Stimulated activated naive CD8-positive, alpha-beta T cell treated with anti-CD3 and anti-CD28 coated beads, Interleukin-15, Interleukin-2, amounts not matched to agents 100 ng/mL and 50 ng/mL, for 24 hours (primary cell): ENCODE results near the gene EXOC4.
"Not testable (repeated sequence)": the region's sequence is repeated elsewhere in the genome, so short reads cannot be mapped to it uniquely, and the experiment has no call there.

ENCODE experiments used
- H3K27ac Mint-ChIP-seq: one replicate; pipeline ENCODE4 v1.8.0; 2021; ENCODE audit warnings: mild to moderate bottlenecking, mixed read lengths
- H3K27me3 Mint-ChIP-seq: one replicate; pipeline ENCODE4 v1.8.0; 2021; ENCODE audit warnings: mixed read lengths
- H3K36me3 Mint-ChIP-seq: one replicate; pipeline ENCODE4 v1.8.0; 2021; ENCODE audit warnings: low read depth, mixed read lengths
- H3K4me1 Mint-ChIP-seq: one replicate; pipeline ENCODE4 v1.8.0; 2021; ENCODE audit warnings: low read depth, mixed read lengths
- H3K4me3 Mint-ChIP-seq: one replicate; pipeline ENCODE4 v1.8.0; 2021; ENCODE audit warnings: mild to moderate bottlenecking, mixed read lengths
- H3K9me3 Mint-ChIP-seq: one replicate; pipeline ENCODE4 v1.8.0; 2021; ENCODE audit warnings: mixed read lengths

EXOC4 gene

DNA sequence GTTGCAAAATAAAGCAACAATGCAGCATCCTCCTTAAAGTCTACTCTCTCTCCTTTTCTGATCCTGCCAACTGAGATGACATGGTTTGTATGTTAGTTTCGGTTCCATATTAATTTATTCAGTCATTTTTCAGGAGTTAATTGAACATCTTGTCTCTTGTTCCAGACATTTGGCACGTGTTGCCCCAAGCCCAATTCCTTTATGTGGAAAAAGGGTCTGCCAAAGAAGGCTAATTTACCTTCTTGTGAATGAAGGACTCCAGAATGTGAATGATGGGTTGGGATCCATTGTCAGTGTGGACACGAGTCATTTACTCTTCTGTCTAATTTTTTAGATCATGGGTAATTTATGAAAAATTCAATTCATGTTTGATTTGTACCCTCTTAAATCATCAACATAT lies 523.4 kb downstream of the EXOC4 start:
- Mint-ChIP-seq H3K4me3 (no peak overlapping the region), H3K36me3 (peaks cover 30% of the 10 kb centered on the region), H3K27ac (no peak overlapping the region), H3K27me3 (no peaks in the 10 kb centered on the region), H3K9me3 (peaks cover 3% of the 10 kb centered on the region), H3K4me1 (no peaks in the 10 kb centered on the region)

DNA sequence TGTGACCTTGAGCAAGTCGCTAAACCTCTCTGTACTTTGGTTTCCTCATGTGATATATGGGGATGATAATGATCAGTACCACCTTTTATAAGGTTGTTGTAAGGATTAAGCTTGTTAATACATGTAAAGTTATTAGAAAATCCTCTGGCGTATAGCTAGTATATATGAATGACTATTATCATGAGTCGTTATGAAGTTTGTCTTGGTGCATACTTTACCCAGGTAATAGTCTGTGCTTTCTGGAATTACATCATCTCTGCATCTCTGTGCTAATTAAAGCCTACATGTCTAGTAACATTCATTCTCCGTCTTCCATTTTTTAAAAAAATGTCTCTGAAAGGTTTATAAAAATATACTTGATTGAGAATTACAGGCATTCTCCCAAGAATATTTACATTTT lies 524.8 kb downstream of the EXOC4 start:
- Mint-ChIP-seq H3K27ac (no peak overlapping the region), H3K36me3 (peaks cover 30% of the 10 kb centered on the region), H3K4me3 (no peak overlapping the region), H3K4me1 (no peaks in the 10 kb centered on the region), H3K9me3 (peaks cover 3% of the 10 kb centered on the region), H3K27me3 (no peaks in the 10 kb centered on the region)

- no peaks in the 10 kb centered on the region for H3K27me3 Mint-ChIP-seq
- peaks cover 30% of the 10 kb centered on the region for H3K36me3 Mint-ChIP-seq
- no peaks in the 10 kb centered on the region for H3K4me1 Mint-ChIP-seq
- H3K27ac Mint-ChIP-seq, result no peak overlapping the region
- no peak overlapping the region for H3K4me3 Mint-ChIP-seq
- peaks cover 3% of the 10 kb centered on the region for H3K9me3 Mint-ChIP-seq
Measured at GRCh38 chr7:133778472-133778871, 525.6 kb downstream of the EXOC4 start.

DNA sequence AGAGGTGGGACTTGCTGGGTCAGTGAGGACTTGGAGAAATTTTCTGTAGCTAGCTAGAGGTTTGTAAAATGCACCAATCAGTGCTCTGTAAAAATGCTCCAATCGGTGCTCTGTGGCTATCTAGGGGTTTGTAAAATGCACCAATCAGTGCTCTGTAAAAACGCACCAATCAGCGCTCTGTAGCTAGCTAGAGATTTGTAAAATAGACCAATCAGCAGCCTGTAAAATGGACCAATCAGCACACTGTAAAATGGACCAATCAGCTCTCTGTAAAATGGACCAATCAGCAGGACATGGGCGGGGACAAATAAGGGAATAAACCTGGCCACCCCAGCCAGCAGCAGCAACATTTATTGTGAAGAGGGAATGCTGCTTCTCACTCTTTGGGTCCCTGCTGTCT lies 526.7 kb downstream of the EXOC4 start:
- not testable (repeated sequence) for H3K4me1 Mint-ChIP-seq, H3K27ac Mint-ChIP-seq, H3K4me3 Mint-ChIP-seq, H3K27me3 Mint-ChIP-seq, H3K9me3 Mint-ChIP-seq
- peaks cover 30% of the 10 kb centered on the region for H3K36me3 Mint-ChIP-seq

GRCh38 chr7:133780912-133781311 lies 528.0 kb downstream of the EXOC4 start:
- Mint-ChIP-seq H3K36me3 (peaks cover 29% of the 10 kb centered on the region), H3K4me1 (no peaks in the 10 kb centered on the region), H3K27me3 (no peaks in the 10 kb centered on the region), H3K27ac (no peak overlapping the region), H3K4me3 (no peak overlapping the region), H3K9me3 (peaks cover 3% of the 10 kb centered on the region)

- Mint-ChIP-seq H3K4me3 (no peak overlapping the region), H3K9me3 (peaks cover 3% of the 10 kb centered on the region), H3K4me1 (no peaks in the 10 kb centered on the region), H3K36me3 (peaks cover 24% of the 10 kb centered on the region), H3K27ac (no peak overlapping the region), H3K27me3 (no peaks in the 10 kb centered on the region)
Measured at GRCh38 chr7:133781486-133782090, 528.7 kb downstream of the EXOC4 start.

GRCh38 chr7:133782470-133782869 lies 529.6 kb downstream of the EXOC4 start:
- Mint-ChIP-seq H3K27me3 (no peaks in the 10 kb centered on the region), H3K4me1 (no peaks in the 10 kb centered on the region), H3K27ac (no peak overlapping the region), H3K36me3 (peaks cover 24% of the 10 kb centered on the region), H3K9me3 (peaks cover 3% of the 10 kb centered on the region), H3K4me3 (no peak overlapping the region)

DNA sequence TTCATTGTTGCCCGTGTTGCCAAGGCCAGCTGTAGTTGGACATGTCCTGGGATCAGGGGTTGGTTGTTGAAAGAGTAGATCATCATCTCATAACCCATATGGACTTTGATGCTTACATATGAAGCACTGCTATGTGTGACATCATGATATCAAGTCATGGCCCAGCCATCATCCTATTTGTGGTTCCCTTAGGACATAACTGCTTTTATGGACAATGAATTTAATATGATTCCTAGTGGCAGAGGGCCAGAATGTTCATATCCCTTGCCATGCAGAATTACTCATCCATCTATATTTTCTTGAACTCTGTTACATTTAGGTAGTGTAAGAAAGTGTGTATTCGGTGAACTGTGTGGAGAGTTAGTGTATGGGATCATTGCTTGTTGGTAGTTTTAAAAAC lies 530.4 kb downstream of the EXOC4 start:
- Mint-ChIP-seq H3K36me3 (peaks cover 20% of the 10 kb centered on the region), H3K4me1 (no peaks in the 10 kb centered on the region), H3K9me3 (no peaks in the 10 kb centered on the region), H3K27me3 (no peaks in the 10 kb centered on the region), H3K27ac (no peak overlapping the region), H3K4me3 (no peak overlapping the region)

DNA sequence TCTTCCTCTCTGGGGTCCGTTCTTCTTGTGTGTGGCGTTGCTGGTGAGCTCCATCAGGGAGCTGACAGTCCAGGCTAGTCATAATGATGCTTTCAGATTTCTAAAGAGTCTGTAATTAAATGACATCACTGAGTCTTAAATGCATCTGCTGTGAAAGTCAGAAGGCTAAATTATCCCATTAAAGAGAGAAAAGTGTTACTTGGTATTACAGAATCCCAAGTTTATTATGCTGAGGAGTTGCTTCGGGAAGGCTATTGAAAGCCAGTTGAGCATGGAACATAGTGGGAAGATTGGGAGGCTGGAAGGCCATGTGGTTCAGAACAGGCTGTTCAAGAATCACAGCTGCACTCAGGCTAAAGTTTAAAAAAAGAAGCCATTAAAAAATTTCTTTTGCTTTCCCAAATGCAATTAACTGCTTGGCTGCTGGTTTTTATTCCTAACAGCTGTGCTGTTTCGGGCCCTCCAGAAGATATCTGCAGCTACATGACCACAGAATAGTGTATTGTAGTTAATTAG lies 531.7 kb downstream of the EXOC4 start:
- H3K27ac Mint-ChIP-seq, result no peak overlapping the region
- H3K27me3 Mint-ChIP-seq, result no peaks in the 10 kb centered on the region
- H3K36me3 Mint-ChIP-seq, result peaks cover 14% of the 10 kb centered on the region
- no peaks in the 10 kb centered on the region for H3K4me1 Mint-ChIP-seq
- no peak overlapping the region for H3K4me3 Mint-ChIP-seq
- H3K9me3 Mint-ChIP-seq, result no peaks in the 10 kb centered on the region

GRCh38 chr7:133786401-133786937 lies 533.6 kb downstream of the EXOC4 start:
- H3K27ac Mint-ChIP-seq, result no peak overlapping the region
- H3K36me3 Mint-ChIP-seq, result peaks cover 5% of the 10 kb centered on the region
- no peaks in the 10 kb centered on the region for H3K27me3 Mint-ChIP-seq
- no peaks in the 10 kb centered on the region for H3K9me3 Mint-ChIP-seq
- H3K4me1 Mint-ChIP-seq, result no peaks in the 10 kb centered on the region
- H3K4me3 Mint-ChIP-seq, result no peak overlapping the region

GRCh38 chr7:133789974-133790373 lies 537.1 kb downstream of the EXOC4 start:
- Mint-ChIP-seq H3K9me3 (no peaks in the 10 kb centered on the region), H3K4me3 (no peak overlapping the region), H3K4me1 (no peaks in the 10 kb centered on the region), H3K27me3 (no peaks in the 10 kb centered on the region), H3K36me3 (peaks cover 9% of the 10 kb centered on the region), H3K27ac (no peak overlapping the region)

DNA sequence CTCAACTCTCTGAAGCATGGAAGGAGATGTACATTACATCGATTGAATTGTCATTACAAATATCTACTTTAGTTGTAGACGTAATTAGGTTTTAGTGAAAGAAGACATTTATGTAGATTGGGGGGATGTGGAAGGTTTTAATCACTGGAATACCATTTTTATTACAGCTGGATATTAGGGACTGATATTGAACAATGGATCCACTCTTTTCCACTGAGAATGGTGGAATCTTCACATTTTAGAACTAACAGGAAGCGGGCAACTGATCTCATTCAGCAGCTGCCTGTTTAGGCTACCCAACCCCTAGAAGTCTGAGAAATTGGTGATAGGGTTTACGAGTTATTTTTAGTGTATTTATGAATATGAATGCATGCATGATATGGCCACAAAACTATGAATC lies 538.0 kb downstream of the EXOC4 start:
- no peak overlapping the region for H3K27ac Mint-ChIP-seq
- no peaks in the 10 kb centered on the region for H3K27me3 Mint-ChIP-seq
- H3K36me3 Mint-ChIP-seq, result peaks cover 9% of the 10 kb centered on the region
- H3K4me3 Mint-ChIP-seq, result no peak overlapping the region
- no peaks in the 10 kb centered on the region for H3K4me1 Mint-ChIP-seq
- H3K9me3 Mint-ChIP-seq, result no peaks in the 10 kb centered on the region

- no peaks in the 10 kb centered on the region for H3K27me3 Mint-ChIP-seq
- no peaks in the 10 kb centered on the region for H3K9me3 Mint-ChIP-seq
- H3K4me1 Mint-ChIP-seq, result no peaks in the 10 kb centered on the region
- H3K27ac Mint-ChIP-seq, result no peak overlapping the region
- peaks cover 5% of the 10 kb centered on the region for H3K36me3 Mint-ChIP-seq
- H3K4me3 Mint-ChIP-seq, result no peak overlapping the region
Measured at GRCh38 chr7:133794479-133794878, 541.6 kb downstream of the EXOC4 start.

- H3K9me3 Mint-ChIP-seq, result no peaks in the 10 kb centered on the region
- no peaks in the 10 kb centered on the region for H3K4me1 Mint-ChIP-seq
- H3K4me3 Mint-ChIP-seq, result no peak overlapping the region
- peaks cover 4% of the 10 kb centered on the region for H3K36me3 Mint-ChIP-seq
- no peaks in the 10 kb centered on the region for H3K27me3 Mint-ChIP-seq
- no peak overlapping the region for H3K27ac Mint-ChIP-seq
Measured at GRCh38 chr7:133795068-133795665, 542.3 kb downstream of the EXOC4 start.

- Mint-ChIP-seq H3K4me3 (no peak overlapping the region), H3K27ac (no peak overlapping the region), H3K36me3 (peaks cover 4% of the 10 kb centered on the region), H3K9me3 (no peaks in the 10 kb centered on the region), H3K4me1 (no peaks in the 10 kb centered on the region), H3K27me3 (no peaks in the 10 kb centered on the region)
Measured at GRCh38 chr7:133796782-133797745, 544.2 kb downstream of the EXOC4 start.
